ENCODE data around the gene KRTAP10-8.

GRCh38 chr21:44632067-44632466 is 20.2 kb downstream of the KRTAP10-8 start:
- TF ChIP-seq, protein P1, sequence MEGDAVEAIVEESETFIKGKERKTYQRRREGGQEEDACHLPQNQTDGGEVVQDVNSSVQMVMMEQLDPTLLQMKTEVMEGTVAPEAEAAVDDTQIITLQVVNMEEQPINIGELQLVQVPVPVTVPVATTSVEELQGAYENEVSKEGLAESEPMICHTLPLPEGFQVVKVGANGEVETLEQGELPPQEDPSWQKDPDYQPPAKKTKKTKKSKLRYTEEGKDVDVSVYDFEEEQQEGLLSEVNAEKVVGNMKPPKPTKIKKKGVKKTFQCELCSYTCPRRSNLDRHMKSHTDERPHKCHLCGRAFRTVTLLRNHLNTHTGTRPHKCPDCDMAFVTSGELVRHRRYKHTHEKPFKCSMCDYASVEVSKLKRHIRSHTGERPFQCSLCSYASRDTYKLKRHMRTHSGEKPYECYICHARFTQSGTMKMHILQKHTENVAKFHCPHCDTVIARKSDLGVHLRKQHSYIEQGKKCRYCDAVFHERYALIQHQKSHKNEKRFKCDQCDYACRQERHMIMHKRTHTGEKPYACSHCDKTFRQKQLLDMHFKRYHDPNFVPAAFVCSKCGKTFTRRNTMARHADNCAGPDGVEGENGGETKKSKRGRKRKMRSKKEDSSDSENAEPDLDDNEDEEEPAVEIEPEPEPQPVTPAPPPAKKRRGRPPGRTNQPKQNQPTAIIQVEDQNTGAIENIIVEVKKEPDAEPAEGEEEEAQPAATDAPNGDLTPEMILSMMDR (IDR thresholded peaks at IDR 0.05): no peak
- no peak for TF ChIP-seq POLR2AphosphoS5 (IDR thresholded peaks at IDR 0.05; ENCODE audit: low read depth, low read length)
- TF ChIP-seq, protein P2, sequence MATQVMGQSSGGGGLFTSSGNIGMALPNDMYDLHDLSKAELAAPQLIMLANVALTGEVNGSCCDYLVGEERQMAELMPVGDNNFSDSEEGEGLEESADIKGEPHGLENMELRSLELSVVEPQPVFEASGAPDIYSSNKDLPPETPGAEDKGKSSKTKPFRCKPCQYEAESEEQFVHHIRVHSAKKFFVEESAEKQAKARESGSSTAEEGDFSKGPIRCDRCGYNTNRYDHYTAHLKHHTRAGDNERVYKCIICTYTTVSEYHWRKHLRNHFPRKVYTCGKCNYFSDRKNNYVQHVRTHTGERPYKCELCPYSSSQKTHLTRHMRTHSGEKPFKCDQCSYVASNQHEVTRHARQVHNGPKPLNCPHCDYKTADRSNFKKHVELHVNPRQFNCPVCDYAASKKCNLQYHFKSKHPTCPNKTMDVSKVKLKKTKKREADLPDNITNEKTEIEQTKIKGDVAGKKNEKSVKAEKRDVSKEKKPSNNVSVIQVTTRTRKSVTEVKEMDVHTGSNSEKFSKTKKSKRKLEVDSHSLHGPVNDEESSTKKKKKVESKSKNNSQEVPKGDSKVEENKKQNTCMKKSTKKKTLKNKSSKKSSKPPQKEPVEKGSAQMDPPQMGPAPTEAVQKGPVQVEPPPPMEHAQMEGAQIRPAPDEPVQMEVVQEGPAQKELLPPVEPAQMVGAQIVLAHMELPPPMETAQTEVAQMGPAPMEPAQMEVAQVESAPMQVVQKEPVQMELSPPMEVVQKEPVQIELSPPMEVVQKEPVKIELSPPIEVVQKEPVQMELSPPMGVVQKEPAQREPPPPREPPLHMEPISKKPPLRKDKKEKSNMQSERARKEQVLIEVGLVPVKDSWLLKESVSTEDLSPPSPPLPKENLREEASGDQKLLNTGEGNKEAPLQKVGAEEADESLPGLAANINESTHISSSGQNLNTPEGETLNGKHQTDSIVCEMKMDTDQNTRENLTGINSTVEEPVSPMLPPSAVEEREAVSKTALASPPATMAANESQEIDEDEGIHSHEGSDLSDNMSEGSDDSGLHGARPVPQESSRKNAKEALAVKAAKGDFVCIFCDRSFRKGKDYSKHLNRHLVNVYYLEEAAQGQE (IDR thresholded peaks at IDR 0.05; ENCODE audit: insufficient read depth in 1 of 2, low read depth in 2 of 2, low read length in 1 of 2): no peak
